ENCODE results near the gene CUL9.

CUL9 gene

GRCh38 chr6:43200541-43200940, 18.5 kb downstream of the CUL9 start:
- DNase-seq (ENCODE audit: low spot score): no peak

GRCh38 chr6:43202451-43202850, 20.5 kb downstream of the CUL9 start:
- no peak for DNase-seq (ENCODE audit: low spot score)

DNA sequence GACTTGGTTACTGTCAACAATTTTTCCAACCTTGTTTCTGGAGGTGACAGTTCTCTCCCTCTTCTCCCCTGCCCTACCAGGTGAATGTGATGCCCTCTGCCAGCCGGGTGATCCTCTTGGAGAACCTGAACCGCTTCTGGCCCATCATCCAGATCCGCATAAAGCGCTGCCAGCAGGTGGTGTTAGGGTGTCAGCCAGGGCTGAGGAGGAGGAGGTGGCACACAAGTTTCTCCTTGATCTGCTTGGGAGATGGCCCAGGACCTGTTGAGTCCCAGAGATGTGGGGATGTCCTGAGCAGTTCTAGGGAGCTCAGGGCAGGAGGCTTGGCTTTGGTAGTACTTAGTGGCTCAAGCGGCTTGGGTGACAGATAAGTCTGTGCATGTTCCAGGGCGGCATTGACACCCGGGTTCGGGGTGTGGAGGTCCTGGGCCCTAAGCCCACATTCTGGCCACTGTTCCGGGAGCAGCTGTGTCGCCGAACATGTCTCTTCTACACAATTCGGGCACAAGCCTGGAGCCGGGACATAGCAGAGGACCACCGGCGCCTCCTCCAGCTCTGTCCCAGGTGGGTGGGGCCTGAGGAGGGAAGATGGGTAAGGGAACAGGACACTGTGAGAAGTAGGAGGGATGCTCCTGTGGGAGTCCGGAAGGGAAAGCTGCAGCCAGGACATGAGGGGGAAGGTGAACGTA, 21.2 kb downstream of the CUL9 start:
- DNase-seq (ENCODE audit: low spot score): no peak

DNA sequence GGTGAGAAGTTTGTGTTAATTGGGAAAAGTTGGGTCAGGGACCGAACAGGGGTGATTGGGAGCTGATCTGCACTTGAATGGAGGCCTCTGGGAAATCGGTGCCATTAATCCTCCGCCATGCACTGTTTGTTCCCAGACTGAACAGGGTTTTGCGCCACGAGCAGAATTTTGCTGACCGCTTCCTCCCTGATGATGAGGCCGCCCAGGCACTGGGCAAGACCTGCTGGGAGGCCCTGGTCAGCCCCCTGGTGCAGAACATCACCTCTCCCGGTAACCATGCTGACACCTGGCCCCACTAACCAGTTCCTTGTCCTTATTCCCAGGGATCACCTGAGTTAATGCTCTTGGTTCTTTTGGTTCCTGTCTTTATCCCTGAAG, 21.7 kb downstream of the CUL9 start:
- no peak for DNase-seq (ENCODE audit: low spot score)

GRCh38 chr6:43204271-43205105, 22.5 kb downstream of the CUL9 start:
- no peak for DNase-seq (ENCODE audit: low spot score)

- no peak for DNase-seq (ENCODE audit: low spot score)
These were observed 23.9 kb downstream of the CUL9 start for GRCh38 chr6:43205849-43206248.

DNA sequence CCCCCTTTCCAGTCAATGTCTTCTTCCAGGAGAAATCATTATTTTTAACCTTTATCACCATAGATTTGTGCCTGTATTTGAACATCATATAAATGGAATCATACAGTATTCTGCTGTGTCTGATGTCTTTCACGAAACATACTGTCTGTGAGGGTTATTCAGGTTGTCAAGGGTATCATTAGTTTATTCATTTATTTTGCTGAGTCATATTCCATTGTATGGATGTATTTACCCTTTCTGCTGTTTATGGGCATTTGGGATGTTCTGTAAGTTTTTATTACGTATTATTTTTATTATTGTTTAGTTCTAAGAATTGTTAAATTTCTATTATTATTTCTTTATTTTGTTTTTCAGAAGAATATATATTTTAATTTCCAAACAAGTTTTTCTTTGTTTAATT, 25.3 kb downstream of the CUL9 start:
- DNase-seq (ENCODE audit: low spot score): no peak

DNA sequence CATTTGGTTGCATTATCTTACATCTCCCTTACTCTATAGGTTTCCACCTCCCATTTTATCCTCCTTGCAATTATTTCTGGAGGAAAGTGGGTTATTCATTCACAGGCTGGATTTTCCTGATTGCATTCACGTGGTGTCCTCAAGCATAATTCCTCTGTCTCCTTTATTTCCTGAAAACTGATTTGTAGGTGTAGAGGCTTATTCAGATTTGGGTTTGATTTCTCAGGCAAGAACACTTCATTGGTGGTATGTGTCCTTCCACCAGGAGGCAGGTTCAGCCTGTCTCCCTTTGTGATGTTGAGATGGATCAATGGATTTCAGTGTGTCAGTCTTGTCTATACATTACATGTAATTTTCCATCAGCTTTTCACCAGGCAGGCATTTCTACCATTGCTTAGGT, 30.0 kb downstream of the CUL9 start:
- DNase-seq (ENCODE audit: low spot score): no peak

- no peak for DNase-seq (ENCODE audit: low spot score)
These were observed 31.4 kb downstream of the CUL9 start for GRCh38 chr6:43213431-43213830.

DNA sequence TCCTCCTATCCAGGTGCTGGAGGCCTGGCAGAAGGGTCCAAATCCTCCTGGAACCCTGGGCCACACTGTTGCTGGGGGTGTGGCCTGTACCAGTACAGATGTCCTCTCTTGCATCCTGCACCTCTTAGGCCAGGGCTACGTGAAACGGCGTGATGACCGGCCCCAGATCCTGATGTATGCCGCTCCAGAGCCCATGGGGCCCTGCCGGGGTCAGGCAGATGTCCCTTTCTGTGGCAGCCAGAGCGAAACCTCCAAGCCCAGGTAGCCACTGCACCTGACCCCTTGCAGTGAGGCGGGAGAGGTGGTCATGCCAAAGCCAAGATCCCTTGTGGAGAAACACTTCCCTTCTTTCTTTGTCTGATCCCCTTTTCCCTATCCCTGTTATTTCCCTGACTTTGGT, 33.1 kb downstream of the CUL9 start:
- DNase-seq (ENCODE audit: low spot score): no peak

DNA sequence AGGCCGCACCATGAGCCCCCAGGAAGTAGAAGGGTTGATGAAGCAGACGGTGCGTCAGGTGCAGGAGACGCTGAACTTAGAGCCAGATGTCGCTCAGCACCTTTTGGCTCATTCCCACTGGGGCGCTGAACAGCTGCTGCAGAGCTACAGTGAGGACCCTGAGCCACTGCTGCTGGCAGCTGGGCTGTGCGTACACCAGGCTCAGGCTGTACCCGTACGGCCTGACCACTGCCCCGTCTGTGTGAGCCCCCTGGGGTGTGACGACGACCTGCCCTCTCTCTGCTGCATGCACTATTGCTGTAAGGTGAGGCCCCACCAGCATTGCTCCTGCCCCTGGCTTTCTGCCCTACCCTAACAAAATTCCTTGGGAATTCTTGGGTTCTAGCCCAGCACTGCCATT, 34.2 kb downstream of the CUL9 start:
- DNase-seq (ENCODE audit: low spot score): no peak

GRCh38 chr6:43217351-43217750, 35.4 kb downstream of the CUL9 start:
- no peak for DNase-seq (ENCODE audit: low spot score)

GRCh38 chr6:43219119-43219518, 37.1 kb downstream of the CUL9 start:
- DNase-seq (ENCODE audit: low spot score): no peak

GRCh38 chr6:43219814-43220213, 37.8 kb downstream of the CUL9 start:
- no peak for DNase-seq (ENCODE audit: low spot score)

DNA sequence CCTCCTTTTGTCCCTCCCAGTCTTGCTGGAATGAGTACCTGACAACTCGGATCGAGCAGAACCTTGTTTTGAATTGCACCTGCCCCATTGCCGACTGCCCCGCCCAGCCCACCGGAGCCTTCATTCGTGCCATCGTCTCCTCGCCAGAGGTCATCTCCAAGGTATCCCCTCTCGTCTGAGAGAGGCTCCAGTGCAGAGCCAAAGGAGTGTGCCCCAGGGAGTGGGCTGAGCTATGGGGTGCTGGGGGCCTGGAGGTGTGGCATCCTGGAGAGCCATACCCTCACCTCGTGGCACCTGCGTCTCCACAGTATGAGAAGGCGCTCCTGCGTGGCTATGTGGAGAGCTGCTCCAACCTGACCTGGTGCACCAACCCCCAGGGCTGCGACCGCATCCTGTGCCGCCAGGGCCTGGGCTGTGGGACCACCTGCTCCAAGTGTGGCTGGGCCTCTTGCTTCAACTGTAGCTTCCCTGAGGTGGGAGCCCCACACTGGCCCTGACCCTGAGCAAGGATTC, 38.5 kb downstream of the CUL9 start:
- DNase-seq (ENCODE audit: low spot score): no peak

DNA sequence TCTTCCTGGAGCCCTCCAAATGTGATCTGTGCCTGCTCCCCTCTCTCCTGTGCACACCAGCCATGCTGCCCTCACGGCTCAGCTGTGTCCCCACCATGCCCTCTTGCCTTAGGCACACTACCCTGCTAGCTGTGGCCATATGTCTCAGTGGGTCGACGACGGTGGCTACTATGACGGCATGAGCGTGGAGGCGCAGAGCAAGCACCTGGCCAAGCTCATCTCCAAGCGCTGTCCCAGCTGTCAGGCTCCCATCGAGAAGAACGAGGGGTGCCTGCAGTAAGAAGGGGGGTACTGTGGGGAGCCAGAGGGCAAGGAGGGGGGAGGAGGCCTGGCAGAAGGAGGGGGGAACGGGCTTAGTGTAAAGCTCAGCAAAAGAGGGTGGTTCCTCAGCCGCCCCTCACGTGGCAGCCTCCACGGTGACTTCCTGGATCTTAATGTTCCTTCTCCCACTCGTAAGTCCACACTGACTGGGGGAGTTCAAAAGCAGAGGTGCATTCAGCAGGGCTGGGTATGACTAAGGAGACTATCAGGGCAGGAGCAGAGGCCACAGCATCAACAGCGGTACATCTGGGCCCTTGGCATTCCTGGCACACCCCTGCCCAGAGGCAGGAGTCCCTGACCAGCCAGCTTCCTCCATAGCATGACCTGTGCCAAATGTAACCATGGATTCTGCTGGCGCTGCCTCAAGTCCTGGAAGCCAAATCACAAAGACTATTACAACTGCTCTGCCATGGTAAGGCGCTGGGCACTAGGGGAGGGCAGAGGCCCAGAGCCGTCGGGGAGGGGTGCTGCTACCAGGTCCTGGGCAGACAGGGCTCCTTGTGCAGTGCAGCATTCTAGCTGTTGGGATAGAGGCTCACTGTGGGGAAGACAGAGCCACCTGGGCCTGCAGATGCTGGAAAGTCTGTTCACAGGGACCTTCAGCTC, 39.3 kb downstream of the CUL9 start:
- DNase-seq (ENCODE audit: low spot score): no peak

DNA sequence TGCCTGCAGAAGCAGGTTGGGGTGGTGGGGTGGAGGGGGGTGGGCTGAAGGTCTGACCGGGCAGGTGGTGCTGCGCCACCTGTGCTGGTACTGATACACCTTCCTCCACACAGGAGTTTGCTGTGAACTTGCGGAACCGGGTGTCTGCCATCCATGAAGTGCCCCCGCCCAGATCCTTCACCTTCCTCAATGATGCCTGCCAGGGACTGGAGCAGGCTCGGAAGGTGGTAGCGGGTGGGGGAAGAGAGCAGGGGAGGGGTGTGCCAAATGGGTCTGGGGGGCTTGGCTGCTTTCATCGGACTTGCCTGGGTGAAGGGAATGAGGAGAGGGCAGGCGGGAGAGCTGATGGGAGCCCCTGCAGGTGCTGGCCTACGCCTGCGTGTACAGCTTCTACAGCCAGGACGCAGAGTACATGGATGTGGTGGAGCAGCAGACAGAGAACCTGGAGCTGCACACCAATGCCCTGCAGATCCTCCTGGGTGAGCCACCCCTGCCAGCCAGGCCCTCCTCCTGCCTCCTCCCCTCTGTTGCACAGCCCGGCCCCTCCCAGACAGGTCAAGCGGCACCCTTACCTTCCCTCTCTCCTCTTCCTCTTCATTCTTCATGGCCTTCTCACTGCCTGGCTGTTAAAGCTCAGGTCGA, 40.5 kb downstream of the CUL9 start:
- DNase-seq (ENCODE audit: low spot score): no peak

GRCh38 chr6:43223175-43223574, 41.2 kb downstream of the CUL9 start:
- no peak for DNase-seq (ENCODE audit: low spot score)

DNA sequence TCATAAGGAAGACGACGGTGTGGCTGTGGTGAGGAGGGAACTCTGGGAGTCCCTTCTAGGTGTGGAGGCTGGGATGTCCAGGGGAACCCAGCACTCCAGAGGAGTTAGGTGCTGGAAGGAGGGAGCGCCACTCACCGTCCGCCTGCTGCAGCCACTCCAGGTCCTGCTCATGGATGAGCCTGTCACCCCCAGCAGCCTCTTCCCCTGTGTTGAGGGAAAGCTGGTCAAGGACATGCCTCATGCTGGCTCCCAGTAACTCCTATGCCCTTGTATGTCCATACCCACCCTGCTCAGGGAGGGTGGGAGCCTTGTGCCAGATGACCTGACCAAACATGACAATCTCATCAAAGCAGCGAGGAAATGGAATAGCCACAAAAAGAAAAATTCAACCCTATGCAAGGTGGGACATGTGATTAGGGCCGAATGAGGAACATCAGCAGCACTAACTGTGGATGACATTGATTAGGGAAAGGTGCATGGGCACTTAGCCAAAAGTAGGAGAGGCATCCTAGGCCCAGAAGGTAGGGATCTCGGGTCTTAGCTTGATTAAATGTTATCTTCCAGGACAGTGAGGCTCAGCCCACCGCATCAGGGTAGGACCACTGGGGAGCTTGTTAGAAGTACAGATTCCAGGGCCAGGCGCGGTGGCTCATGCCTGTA, 44.3 kb downstream of the CUL9 start:
- DNase-seq (ENCODE audit: low spot score): no peak

DNA sequence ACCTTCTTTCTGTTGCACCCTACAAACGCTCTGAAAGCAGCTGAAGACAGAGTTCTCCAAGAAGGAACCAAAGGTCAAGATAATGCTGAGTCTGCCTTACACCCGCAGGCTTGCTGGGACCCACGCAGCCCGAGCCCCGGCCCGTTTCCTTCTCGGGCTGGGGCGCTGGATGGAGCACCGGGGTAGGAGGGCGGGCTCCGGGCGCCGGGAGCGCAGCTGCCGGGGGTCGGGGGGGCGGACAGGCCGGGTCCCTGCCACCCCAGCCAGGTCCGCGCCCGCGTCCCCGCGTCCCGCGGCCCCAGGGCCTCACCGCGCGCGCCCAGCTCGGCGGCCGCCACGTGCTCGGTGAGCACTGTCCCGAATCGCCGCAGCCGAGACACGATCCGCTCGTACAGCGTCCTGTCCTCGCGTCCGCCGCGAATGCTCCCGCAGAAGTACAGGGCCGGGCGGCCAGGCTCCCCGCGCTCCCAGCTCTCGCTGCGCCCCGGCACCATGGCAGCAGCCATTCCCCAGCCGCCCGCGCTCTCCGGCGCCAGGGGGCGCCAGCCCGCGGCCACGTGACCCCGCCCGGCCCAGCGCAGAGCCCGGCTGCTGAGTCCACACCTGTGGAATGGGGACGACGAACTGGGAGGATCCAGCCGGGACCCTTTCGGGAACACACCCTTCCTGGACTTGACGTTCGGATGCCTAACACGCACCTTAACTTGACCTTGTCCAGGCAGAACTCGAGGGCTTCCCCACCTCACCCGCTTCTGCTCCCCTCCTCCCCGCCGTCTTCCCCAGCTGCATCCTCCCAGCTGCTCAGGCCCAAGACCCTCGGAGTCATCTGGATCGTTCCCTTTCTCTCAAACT, 47.2 kb downstream of the CUL9 start, which contains the start of gene DNPH1:
TSS of gene DNPH1 (minus strand) at position 531 of the 852 bp plus-strand sequence. CDS start at position 506, 25 bp downstream.
- DNase-seq (ENCODE audit: low spot score): peak; percentile 93
